ENCODE data around the gene NINJ1.
"Not testable (repeated sequence)": the region's sequence is repeated elsewhere in the genome, so short reads cannot be mapped to it uniquely, and the experiment has no call there.

NINJ1 gene

GRCh38 chr9:93151097-93151784 lies 17.2 kb upstream of the NINJ1 start:
- H3K4me2 ChIP-seq, result peak overlapping the region in 4 of 11 experiments; percentile 2 to 86 (median 56); a peak in 6 of 22 replicates
- H3K36me3 ChIP-seq, result 0 out of 22 replicates have a peak, but pooled peaks cover 0 to 7% (median 0%) of the 10 kb centered on the region in 11 experiments
- TF ChIP-seq Cebpa-rat (IDR thresholded peaks at IDR 0.05), result no peak

GRCh38 chr9:93149361-93149760 lies 15.3 kb upstream of the NINJ1 start:
- no peak for TF ChIP-seq Cebpa-rat (IDR thresholded peaks at IDR 0.05)
- Histone ChIP-seq H3K9ac (peak overlapping the region in 1 of 11 experiments; percentile 31; a peak in 2 of 22 replicates), H3K4me3 (peak overlapping the region in 2 of 10 experiments; percentile 1 to 20; a peak in 1 of 20 replicates), H4K20me1 (no peaks in the 10 kb centered on the region), H3K4me1 (peaks cover 33 to 67% (median 47%) of the 10 kb centered on the region in 10 experiments), H3K4me2 (peak overlapping the region in 4 of 11 experiments; percentile 27 to 86 (median 66); a peak in 7 of 22 replicates), H3K27ac (peak overlapping the region in 3 of 11 experiments; percentile 21 to 71 (median 35); a peak in 4 of 22 replicates), H3K9me3 (replicated peaks in 1 of 11) (peaks cover 15 to 36% (median 33%) of the 10 kb centered on the region in 11 experiments), H3K27me3 (no peaks in the 10 kb centered on the region), H3K36me3 (0 out of 22 replicates have a peak, but pooled peaks cover 0 to 7% (median 0%) of the 10 kb centered on the region in 11 experiments)

More at GRCh38 chr9:93151097-93151784, 17.2 kb upstream of the NINJ1 start:
- H3K27me3 ChIP-seq, result no peaks in the 10 kb centered on the region
- no peak overlapping the region for H3K4me3 ChIP-seq
- peaks cover 37 to 60% (median 50%) of the 10 kb centered on the region in 10 experiments for H3K4me1 ChIP-seq
- no peak overlapping the region for H3K9ac ChIP-seq
- H4K20me1 ChIP-seq, result no peaks in the 10 kb centered on the region
- H3K9me3 ChIP-seq (replicated peaks in 1 of 11), result peaks cover 15 to 30% (median 28%) of the 10 kb centered on the region in 11 experiments
- H3K27ac ChIP-seq, result peak overlapping the region in 3 of 11 experiments; percentile 12 to 56 (median 28); a peak in 2 of 22 replicates

- Histone ChIP-seq H3K27ac (peak overlapping the region in 3 of 11 experiments; percentile 21 to 71 (median 35); a peak in 4 of 22 replicates), H3K9ac (peak overlapping the region in 1 of 11 experiments; percentile 31; a peak in 1 of 22 replicates), H3K36me3 (0 out of 22 replicates have a peak, but pooled peaks cover 0 to 7% (median 0%) of the 10 kb centered on the region in 11 experiments), H3K9me3 (replicated peaks in 1 of 11) (peaks cover 15 to 36% (median 33%) of the 10 kb centered on the region in 11 experiments), H3K27me3 (no peaks in the 10 kb centered on the region), H3K4me2 (peak overlapping the region in 3 of 11 experiments; percentile 52 to 86 (median 81); a peak in 5 of 22 replicates), H3K4me3 (0 out of 20 replicates have a peak overlapping the region, but pooled peaks of 2 of the 10 experiments have one; percentile 1 to 20), H4K20me1 (no peaks in the 10 kb centered on the region), H3K4me1 (peaks cover 34 to 74% (median 47%) of the 10 kb centered on the region in 10 experiments)
- no peak for TF ChIP-seq Cebpa-rat (IDR thresholded peaks at IDR 0.05)
These were observed 14.7 kb upstream of the NINJ1 start for GRCh38 chr9:93148721-93149120.

GRCh38 chr9:93147632-93148031 lies 13.6 kb upstream of the NINJ1 start:
- no peak overlapping the region for H3K9ac ChIP-seq
- H4K20me1 ChIP-seq, result no peaks in the 10 kb centered on the region
- no peak overlapping the region for H3K4me3 ChIP-seq
- H3K27me3 ChIP-seq, result no peaks in the 10 kb centered on the region
- 0 out of 22 replicates have a peak, but pooled peaks cover 0 to 7% (median 0%) of the 10 kb centered on the region in 11 experiments for H3K36me3 ChIP-seq
- H3K9me3 ChIP-seq (replicated peaks in 1 of 11), result peaks cover 15 to 36% (median 33%) of the 10 kb centered on the region in 11 experiments
- peak overlapping the region in 1 of 11 experiments; percentile 2; a peak in 1 of 22 replicates for H3K4me2 ChIP-seq
- TF ChIP-seq Cebpa-rat (IDR thresholded peaks at IDR 0.05), result no peak
- H3K27ac ChIP-seq, result 0 out of 22 replicates have a peak overlapping the region, but pooled peaks of 1 of the 11 experiments have one; percentile 33
- H3K4me1 ChIP-seq, result peaks cover 39 to 78% (median 52%) of the 10 kb centered on the region in 10 experiments

- Histone ChIP-seq H3K9me3 (replicated peaks in 1 of 11) (peaks cover 15 to 36% (median 33%) of the 10 kb centered on the region in 11 experiments), H3K27ac (peak overlapping the region in 2 of 11 experiments; percentile 24 to 33; a peak in 1 of 22 replicates), H3K4me2 (peak overlapping the region in 3 of 11 experiments; percentile 13 to 34 (median 20); a peak in 4 of 22 replicates), H3K4me1 (peaks cover 48 to 86% (median 60%) of the 10 kb centered on the region in 10 experiments)
- not testable (repeated sequence) for H3K36me3 ChIP-seq, H3K27me3 ChIP-seq, H3K4me3 ChIP-seq, H3K9ac ChIP-seq, H4K20me1 ChIP-seq
These were observed 12.6 kb upstream of the NINJ1 start for GRCh38 chr9:93146696-93147095.

- peaks cover 24 to 46% (median 38%) of the 10 kb centered on the region in 11 experiments for H3K9me3 ChIP-seq (replicated peaks in 1 of 11)
- peak overlapping the region in 10 of 11 experiments; percentile 51 to 82 (median 76); a peak in 20 of 22 replicates for H3K27ac ChIP-seq
- no peaks in the 10 kb centered on the region for H3K27me3 ChIP-seq
- H3K4me1 ChIP-seq, result peaks cover 60 to 84% (median 70%) of the 10 kb centered on the region in 10 experiments
- no peak for TF ChIP-seq Cebpa-rat (IDR thresholded peaks at IDR 0.05)
- H3K36me3 ChIP-seq, result 0 out of 22 replicates have a peak, but pooled peaks cover 0 to 7% (median 0%) of the 10 kb centered on the region in 11 experiments
- H3K9ac ChIP-seq, result peak overlapping the region in 10 of 11 experiments; percentile 33 to 69 (median 58); a peak in 18 of 22 replicates
- 0 out of 20 replicates have a peak overlapping the region, but pooled peaks of 1 of the 10 experiments have one; percentile 7 for H3K4me3 ChIP-seq
- H4K20me1 ChIP-seq, result no peaks in the 10 kb centered on the region
- H3K4me2 ChIP-seq, result peak overlapping the region; percentile 66 to 92 (median 86)
These were observed 9.9 kb upstream of the NINJ1 start for GRCh38 chr9:93143830-93144530.

- peak overlapping the region in 4 of 11 experiments; percentile 3 to 57 (median 29); a peak in 7 of 22 replicates for H3K9ac ChIP-seq
- no peak for TF ChIP-seq Cebpa-rat (IDR thresholded peaks at IDR 0.05)
- H3K4me2 ChIP-seq, result peak overlapping the region; percentile 6 to 87 (median 70)
- no peaks in the 10 kb centered on the region for H3K36me3 ChIP-seq
- H3K27me3 ChIP-seq, result no peaks in the 10 kb centered on the region
- H3K9me3 ChIP-seq (replicated peaks in 1 of 11), result peaks cover 14 to 32% (median 24%) of the 10 kb centered on the region in 11 experiments
- peaks cover 74 to 91% (median 81%) of the 10 kb centered on the region in 10 experiments for H3K4me1 ChIP-seq
- peak overlapping the region in 7 of 11 experiments; percentile 1 to 81 (median 44); a peak in 10 of 22 replicates for H3K27ac ChIP-seq
- no peak overlapping the region for H3K4me3 ChIP-seq
- H4K20me1 ChIP-seq, result no peaks in the 10 kb centered on the region; a peak in 1 of 22 replicates
These were observed 7.9 kb upstream of the NINJ1 start for GRCh38 chr9:93141771-93142483.
